GM18858 (cell line): ENCODE data around the gene HLA-A.

Experiments
- ATAC-seq: cut with Tn5 transposase; IDR thresholded peaks from one replicate; pipeline ENCODE4 v1.9.1; 2021; ENCODE audit not compliant: unreplicated experiment

Gene HLA-A

DNA sequence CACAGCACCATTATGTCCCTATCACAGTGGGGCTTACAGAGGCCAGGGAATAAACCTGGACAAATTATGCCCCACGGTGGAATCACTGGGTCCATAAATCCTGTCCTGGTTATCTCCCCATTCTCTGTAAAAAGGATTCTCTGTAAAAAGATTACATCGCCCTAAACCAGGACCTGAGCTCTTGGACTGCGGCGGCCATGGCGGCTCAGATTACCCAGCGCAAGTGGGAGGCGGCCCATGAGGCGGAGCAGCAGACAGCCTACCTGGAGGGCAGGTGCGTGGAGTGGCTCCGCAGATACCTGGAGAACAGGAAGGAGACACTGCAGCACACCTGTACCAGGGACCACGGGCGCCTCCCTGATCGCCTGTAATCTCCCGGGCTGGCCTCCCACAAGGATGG, 8.4 kb upstream of the HLA-A start:
- no peak for ATAC-seq

DNA sequence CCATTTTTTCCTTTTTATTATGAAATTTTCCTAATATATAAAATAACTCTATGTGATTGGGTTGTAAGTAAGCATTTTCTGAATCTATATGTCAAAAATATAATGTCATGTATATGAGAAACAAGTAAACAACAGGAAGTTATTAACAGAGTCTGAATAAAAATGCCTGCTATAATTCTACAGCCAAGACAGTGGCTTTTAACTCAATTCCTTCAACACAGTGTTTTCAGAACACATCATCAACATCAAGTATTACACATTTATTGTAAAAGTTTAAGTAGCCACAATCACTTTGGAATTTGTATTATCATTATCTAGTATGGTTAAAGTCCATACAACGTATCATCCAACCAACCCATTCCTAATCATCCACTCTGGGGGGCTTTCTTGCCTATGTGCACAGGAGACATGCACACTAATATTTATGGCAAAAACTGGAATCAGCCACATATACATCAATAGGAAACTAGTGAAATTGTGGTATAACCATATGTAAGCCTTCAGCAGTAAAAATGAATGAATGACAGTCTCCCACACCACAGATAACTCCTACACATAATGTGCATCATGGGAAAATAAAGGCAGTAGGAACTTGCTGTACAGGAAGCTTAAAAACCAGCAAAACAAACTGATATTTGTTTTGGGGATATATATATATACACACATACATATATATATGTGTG, 6.9 kb upstream of the HLA-A start:
- ATAC-seq, result no peak

DNA sequence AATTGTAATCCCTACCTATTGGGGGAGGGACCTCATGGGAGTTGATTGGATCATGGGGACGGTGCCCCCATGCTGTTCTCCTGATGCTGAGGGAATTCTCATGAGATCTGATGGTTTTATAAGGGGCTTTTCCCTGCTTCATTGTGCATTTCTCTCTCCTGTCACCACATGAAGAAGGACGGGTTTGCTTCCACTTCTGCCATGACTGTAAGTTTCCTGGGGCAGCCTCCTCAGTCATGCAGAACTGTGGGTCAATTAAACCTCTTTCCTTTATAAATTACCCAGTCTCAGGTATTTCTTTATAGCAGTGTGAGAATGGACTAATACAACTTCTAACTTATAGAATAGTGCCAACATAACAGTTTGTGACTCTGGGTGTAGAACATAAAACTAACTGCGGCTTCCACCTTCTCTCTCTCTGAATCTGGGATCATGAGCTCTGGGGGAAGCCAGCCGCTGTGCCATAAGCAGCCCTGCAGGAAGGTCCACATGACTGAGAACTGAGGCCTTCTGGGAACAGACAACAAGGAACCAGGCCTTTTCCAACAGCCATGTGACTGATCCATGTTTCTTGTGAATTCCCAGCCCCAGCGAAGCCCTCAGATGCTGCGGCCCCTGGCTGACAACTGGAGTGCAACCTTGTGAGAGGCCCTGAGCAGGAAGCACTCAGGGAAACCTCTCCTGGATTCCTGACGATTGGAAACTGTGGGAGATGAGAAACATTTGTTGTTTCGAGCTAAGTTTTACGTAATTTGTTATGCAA, 3.4 kb upstream of the HLA-A start:
- ATAC-seq, result no peak

GRCh38 chr6:29941016-29941415, 1.3 kb upstream of the HLA-A start:
- no peak for ATAC-seq

- ATAC-seq, result no peak
Observed at GRCh38 chr6:29941471-29941870, 861 bp upstream of the HLA-A start.

DNA sequence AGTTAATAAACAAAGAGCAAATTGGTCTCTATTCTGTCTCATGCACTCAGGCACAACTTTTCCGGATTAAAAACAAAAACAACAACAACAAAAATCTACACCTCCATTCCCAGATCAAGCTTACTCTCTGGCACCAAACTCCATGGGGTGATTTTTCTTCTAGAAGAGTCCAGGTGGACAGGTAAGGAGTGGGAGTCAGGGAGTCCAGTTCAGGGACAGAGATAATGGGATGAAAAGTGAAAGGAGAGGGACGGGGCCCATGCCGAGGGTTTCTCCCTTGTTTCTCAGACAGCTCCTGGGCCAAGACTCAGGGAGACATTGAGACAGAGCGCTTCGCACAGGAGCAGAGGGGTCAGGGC, 437 bp upstream of the HLA-A start:
- ATAC-seq, result no peak

GRCh38 chr6:29943053-29943966, 978 bp downstream of the HLA-A start:
- no peak for ATAC-seq

DNA sequence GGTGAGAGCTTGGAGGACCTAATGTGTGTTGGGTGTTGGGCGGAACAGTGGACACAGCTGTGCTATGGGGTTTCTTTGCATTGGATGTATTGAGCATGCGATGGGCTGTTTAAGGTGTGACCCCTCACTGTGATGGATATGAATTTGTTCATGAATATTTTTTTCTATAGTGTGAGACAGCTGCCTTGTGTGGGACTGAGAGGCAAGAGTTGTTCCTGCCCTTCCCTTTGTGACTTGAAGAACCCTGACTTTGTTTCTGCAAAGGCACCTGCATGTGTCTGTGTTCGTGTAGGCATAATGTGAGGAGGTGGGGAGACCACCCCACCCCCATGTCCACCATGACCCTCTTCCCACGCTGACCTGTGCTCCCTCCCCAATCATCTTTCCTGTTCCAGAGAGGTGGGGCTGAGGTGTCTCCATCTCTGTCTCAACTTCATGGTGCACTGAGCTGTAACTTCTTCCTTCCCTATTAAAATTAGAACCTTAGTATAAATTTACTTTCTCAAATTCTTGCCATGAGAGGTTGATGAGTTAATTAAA, 3.0 kb downstream of the HLA-A start:
- no peak for ATAC-seq

DNA sequence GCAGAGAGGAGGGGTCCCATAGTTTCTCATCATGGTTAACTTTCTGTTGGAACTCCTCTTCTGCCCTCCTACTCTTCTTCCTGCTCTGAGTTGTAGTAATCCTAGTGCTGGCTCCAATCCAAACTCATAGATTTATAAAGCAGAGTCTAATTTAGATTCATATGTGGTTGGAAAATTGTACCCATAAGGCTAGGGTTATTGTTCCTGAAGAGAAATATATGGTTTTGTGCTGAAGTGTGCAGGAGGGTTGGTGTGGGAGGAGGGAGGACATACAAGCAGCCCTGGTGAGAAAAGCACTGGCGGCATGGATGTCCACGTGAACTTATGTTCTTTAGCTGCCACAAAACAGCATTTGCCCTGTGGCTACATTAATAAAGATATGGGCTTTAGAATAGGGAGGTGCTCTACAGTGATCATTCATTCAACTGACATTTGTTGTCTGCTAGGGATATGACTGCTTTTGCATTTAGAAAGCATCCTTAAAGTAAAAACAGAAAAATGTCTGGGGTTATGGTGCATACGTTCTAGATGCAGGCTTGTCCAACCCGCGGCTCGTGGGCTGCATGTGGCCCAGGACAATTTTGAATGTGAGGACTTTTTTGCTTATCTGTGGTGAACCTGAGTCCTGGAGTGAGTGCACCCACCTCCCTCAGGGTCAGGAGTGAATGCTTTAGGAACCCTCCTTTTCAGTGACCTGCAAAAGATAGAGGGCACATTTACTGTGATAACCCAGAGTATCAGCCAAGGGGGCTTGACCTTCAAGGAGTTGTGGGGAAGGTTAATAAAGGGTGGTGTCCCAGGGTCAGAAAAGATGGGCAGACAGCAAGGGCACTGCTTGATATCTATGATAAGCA, 4.1 kb downstream of the HLA-A start:
- ATAC-seq, result no peak

DNA sequence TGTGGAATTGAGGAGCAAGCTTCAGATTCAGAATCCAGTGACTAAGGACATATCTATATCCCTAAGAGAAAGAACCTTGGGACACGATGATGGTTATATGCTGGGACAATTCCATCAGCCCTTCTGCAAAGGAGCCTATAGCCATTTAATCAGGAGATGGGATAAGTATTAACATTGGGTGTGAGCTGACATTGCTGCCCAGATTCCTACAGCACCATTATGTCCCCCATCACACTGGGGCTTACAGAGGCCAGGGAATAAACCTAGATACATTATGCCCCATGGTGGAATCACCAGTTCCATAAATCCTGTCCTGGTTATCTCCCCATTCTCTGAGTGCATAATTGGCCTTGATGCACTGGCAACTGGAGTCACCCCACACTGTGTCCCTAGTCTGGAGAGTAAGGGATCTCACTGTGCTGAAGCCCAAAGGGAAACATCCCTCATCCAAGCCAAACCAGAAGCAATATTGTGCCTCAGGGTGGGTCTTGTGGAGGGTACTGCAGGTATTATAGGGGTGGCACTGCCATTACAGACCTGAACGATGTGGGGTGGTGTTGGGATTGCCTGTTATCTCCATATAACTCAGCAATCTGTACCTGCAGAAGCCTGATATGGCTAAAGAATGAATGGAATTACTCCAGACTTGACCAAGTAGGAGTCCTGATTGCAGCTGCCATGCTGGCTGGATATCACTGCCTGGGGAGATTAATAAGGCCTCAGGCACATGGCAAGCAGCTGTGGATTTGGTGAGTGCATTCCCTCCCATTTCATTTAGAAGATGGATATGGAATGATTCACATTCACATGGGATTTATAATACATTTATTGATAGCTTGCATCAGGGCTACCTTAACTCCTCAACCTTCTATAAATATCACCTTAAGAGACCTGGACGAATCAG, 5.0 kb downstream of the HLA-A start:
- no peak for ATAC-seq

GRCh38 chr6:29948277-29948676, 5.9 kb downstream of the HLA-A start:
- no peak for ATAC-seq

- ATAC-seq, result no peak
Observed at GRCh38 chr6:29949934-29950333, 7.6 kb downstream of the HLA-A start.

DNA sequence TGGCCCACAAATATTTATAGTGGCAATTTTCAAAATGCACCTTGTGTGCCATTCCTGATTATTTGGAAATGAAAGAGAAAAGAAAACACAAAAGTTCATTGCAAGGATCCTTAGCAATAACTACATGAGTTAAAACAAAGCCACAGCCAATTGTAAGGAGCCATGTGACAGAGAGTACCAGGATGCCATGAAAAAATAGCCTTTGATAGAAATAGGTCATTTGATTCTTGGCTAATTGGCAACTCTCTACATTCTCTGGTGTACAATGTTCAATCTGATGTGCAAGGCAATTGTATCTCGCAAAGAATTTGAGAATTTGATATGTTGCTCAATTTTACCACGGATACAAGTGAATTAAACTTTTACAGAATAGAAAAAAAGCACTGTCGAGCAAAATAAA, 9.6 kb downstream of the HLA-A start:
- ATAC-seq, result no peak

DNA sequence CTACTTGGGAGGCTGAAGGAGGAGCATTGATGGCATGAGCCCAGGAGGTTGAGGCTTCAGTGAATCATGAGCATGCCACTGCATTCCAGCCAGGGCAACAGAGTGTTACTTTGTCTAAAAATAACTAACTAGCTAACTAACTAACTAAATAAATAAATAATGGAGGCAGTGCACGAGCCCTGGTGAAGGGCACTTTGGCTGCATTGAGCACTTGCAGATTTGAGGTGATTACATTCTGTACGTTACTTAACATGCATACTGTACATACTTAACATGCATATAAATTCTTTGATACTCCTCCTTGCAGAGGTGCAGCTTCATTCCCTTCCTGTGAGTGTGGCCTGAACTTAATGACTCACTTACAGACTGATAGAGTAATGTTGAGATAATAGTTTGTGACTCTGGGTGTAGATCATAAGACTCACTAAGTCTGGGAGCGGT, 10.7 kb downstream of the HLA-A start:
- no peak for ATAC-seq

DNA sequence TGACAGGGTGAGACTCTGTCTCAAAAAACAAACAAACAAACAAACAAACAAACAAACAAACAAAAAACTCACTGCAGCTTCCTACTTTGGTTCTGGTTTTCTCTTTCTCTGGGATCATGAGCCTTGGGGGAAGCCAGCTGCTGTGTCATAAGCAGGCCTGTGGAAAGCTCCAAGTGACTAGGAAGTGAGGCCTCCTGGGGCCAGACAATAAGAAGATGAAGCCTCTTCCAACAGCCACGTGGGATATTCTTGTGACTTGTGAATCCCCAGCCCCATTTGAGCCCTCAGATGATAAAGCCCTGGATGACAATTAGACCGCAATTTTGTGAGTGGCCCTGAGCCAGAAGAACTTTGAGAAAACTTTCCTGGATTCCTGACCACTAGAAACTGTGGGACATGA, 11.4 kb downstream of the HLA-A start:
- no peak for ATAC-seq

DNA sequence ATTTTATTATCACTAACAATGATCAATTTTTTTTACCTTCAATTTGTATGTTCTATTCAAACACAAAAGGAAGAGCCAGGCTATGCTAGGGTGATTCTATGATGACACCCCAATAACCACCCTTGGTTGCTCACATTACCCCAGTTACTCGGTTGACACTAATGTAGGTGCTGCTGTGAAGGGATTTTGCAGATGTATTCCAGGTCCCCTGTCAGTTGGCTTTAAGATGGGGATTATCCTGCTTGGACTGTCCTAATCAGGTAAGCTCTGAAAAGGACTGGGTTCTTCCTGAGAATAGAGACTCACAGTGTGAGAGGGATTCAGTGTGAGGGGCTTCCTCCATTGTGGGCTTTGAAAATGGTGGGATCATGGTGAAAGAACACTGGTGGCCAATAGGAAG, 11.9 kb downstream of the HLA-A start:
- no peak for ATAC-seq

DNA sequence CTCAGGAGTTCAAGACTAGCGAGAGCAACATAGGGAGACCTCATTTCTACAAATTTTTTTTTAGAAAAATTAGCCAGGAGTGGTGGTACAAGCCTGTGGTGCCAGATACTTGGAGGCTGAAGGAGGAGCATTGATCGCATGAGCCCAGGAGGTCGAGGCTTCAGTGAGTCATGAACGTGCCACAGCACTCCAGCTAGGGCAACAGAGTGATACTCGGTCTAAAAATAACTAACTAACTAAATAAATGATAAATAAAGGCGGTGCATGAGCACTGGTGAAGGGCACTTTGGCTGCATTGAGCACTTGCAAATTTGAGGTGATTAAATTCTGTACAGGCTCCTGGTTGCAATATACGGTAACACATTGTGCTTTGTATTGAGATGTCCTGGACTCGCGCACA, 13.5 kb downstream of the HLA-A start:
- ATAC-seq, result no peak

DNA sequence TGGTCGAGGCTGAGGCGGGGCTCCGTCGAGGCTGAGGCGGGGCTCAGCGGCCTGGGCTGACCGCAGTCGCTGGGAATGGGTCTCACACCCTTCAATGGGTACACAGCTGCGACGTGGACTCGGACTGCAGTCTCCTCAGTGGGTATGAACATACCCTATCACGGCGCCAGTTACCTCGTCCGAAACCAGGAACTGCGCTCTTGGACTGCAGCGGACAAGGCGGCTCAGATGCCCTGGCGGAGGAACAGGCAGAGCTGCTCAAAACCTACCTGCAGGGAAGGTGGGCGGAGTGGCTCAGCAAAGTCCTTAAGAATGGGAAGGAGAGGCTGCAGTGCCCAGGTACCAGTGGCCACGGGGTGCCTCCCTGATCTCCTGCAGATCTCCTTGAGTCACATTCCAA, 14.2 kb downstream of the HLA-A start:
- no peak for ATAC-seq

DNA sequence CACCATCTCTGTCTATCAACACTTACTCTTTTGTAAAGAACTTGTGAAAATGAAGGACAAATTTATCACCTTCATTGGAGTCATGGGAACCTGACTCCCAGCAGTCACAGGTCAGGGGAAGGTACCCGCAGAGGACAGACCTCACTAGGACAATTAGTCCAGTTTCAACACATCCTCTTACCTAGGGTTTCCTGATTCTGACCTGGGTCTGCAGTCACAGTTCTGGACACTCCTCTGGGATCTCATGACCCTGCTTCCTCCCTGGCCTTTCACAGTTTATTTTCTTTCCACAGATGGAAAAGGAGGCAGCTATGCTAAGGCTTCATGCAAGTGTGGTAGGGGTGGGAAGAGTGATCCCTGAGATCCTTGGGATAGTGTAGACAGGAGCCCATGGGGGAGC, 15.7 kb downstream of the HLA-A start:
- no peak for ATAC-seq

DNA sequence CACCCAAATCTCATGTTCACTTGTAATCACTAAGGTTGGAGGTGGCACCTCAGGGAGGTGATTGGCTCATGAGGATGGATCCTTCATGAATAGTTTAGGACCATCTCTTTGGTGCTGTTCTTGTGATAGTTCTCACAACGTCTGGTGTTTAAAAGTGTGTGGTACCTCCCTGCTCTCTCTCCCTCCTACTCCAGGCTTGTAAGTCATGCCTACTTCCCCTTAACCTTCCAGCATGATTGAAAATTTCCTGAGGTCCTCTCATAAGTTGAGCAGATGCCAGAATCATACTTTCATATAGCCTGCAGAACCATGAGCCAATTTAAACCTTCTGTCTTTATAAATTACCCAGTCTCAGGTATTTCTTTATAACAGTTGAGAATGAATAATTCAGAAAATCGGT, 16.6 kb downstream of the HLA-A start:
- ATAC-seq, result no peak
